K562 (cell line): ENCODE data around the gene WDCP. TPM values are rescaled to one million over a fixed set of nuclear protein-coding genes. Genes with fewer than 3 reads are reported as not detected.
A peak's percentile ranks its signal among the peaks of the same experiment; 100 is the strongest.

Source experiments
- ATAC-seq: fragments of 200-7000 bp; cut with Tn5 transposase; 3 replicates; pipeline ENCODE4 v1.9.1; 2020; ENCODE audit warnings: moderate library complexity
- BruUV-seq: library from RNA; stranded (reverse); fragments of 400-500 nt; replicated peaks from 2 replicates; lab custom pipeline; 2021; lab: Mats Ljungman, UMichigan
- CTCF ChIA-PET: fragments of 300-600 bp; formaldehyde crosslinking; extraction: SDS; loops from one replicate; lab custom pipeline; 2021; ENCODE audit warnings: low intra/inter-chr PET ratio; lab: Yijun Ruan, JAX
- POLR2A ChIA-PET: fragments of 300-600, 350-650 bp; sonication (Branson Sonifier 250); formaldehyde crosslinking; extraction: SDS; loops from one replicate; lab custom pipeline; 2021; ENCODE audit warnings: antibody characterized with exemption, inconsistent platforms; lab: Yijun Ruan, JAX
- DNase-seq, 4 experiments: peaks; one replicate each; pipeline versions ENCODE4 v3.0.0 to v3.0.0-alpha.2; 2011 to 2018; ENCODE audit warnings: low spot score in 3 of 4, mixed read lengths in 3 of 4; ENCODE audit errors: extremely low read depth in 1 of 4
- FAIRE-seq: peaks from 2 replicates; lab custom pipeline; 2011; peaks lifted over from hg19 to GRCh38; lab: Jason Lieb, UNC
- H2AFZ ChIP-seq: 2 replicates; pipeline ENCODE4 v1.6.0; 2011; ENCODE audit warnings: low read depth, low read length, control low read depth, inconsistent platforms
- H3K27ac ChIP-seq: fragments of 200-600 bp; 3 replicates; pipeline ENCODE4 v1.8.0; 2011; ENCODE audit warnings: low read depth, mild to moderate bottlenecking, control low read depth, inconsistent platforms, low read length, moderate library complexity, mixed read lengths; ENCODE audit errors: extremely low read depth
- H3K27me3 ChIP-seq, 2 experiments: fragments of 300-600 bp in 1 of 2; 2 replicates in 1 of 2; 3 replicates in 1 of 2; pipeline versions ENCODE4 v1.6.0 to v1.8.0; 2011; ENCODE audit warnings: inconsistent platforms in 2 of 2, low read length in 2 of 2, mild to moderate bottlenecking in 1 of 2, mixed read lengths in 1 of 2, moderate library complexity in 1 of 2; ENCODE audit not compliant: control insufficient read depth in 2 of 2, insufficient read depth in 2 of 2
- H3K36me3 ChIP-seq: fragments of 300-600 bp; 3 replicates; pipeline ENCODE4 v1.8.0; 2011; ENCODE audit warnings: mild to moderate bottlenecking, low read length, inconsistent platforms; ENCODE audit not compliant: control insufficient read depth, insufficient read depth
- H3K4me1 ChIP-seq, 2 experiments: fragments of 200-600 bp in 1 of 2; replicated peaks in 1 of 2; 2 replicates in 1 of 2; 3 replicates in 1 of 2; pipeline versions ENCODE4 v1.5.1 to v1.8.0; 2011; ENCODE audit warnings: inconsistent platforms in 2 of 2, low read length in 2 of 2, mild to moderate bottlenecking in 1 of 2, mixed read lengths in 1 of 2, moderate library complexity in 1 of 2; ENCODE audit not compliant: control insufficient read depth in 2 of 2, insufficient read depth in 2 of 2
- H3K4me2 ChIP-seq: 2 replicates; pipeline ENCODE4 v1.6.1; 2011; ENCODE audit warnings: low read length, control low read depth, inconsistent platforms, mixed read lengths; ENCODE audit not compliant: insufficient read depth
- H3K4me3 ChIP-seq: fragments of 200-600 bp; sonication (generic), shearing (Covaris generic); 2 replicates; pipeline ENCODE4 v1.5.1; 2016; ENCODE audit warnings: control low read depth, inconsistent platforms
- H3K79me2 ChIP-seq: fragments of 200-600 bp; 3 replicates; pipeline ENCODE4 v1.8.0; 2011; ENCODE audit warnings: low read length, inconsistent platforms; ENCODE audit not compliant: control insufficient read depth, insufficient read depth
- H3K9ac ChIP-seq, 2 experiments: 2 replicates each; pipeline versions ENCODE4 v1.6.0 to v1.6.1; 2011; ENCODE audit warnings: low read depth in 2 of 2, low read length in 2 of 2, control low read depth in 1 of 2, inconsistent platforms in 1 of 2, mild to moderate bottlenecking in 1 of 2, mixed read lengths in 1 of 2; ENCODE audit not compliant: insufficient read depth in 1 of 2
- H3K9me1 ChIP-seq: one replicate; pipeline ENCODE4 v1.6.0; 2011; ENCODE audit warnings: inconsistent platforms, mild to moderate bottlenecking, low read length, moderate library complexity; ENCODE audit not compliant: control insufficient read depth, insufficient read depth
- H3K9me3 ChIP-seq: replicated peaks from 2 replicates; pipeline ENCODE4 v1.5.1; 2011; ENCODE audit warnings: low read depth, low read length, inconsistent platforms; ENCODE audit not compliant: control insufficient read depth, insufficient read depth
- H4K20me1 ChIP-seq: replicated peaks from 2 replicates; pipeline ENCODE4 v1.6.1; 2011; ENCODE audit warnings: low read length, inconsistent platforms, mixed read lengths; ENCODE audit not compliant: control insufficient read depth, insufficient read depth
- C11orf30 ChIP-seq: fragments of 450-650 bp; IDR thresholded peaks from 2 replicates; pipeline ENCODE4 v1.6.1; 2016; ENCODE audit warnings: low read depth, mild to moderate bottlenecking
- CBFA2T2 ChIP-seq: fragments of 450-650 bp; conservative IDR thresholded peaks from 2 replicates; pipeline ENCODE4 v1.6.1; 2017; ENCODE audit warnings: mild to moderate bottlenecking
- EGR1 ChIP-seq: fragments of 450-650 bp; conservative IDR thresholded peaks from 2 replicates; pipeline ENCODE4 v1.6.1; 2017; ENCODE audit warnings: mild to moderate bottlenecking
- ESRRA ChIP-seq: fragments of 450-650 bp; IDR thresholded peaks from 2 replicates; pipeline ENCODE4 v1.6.1; 2014; ENCODE audit warnings: low read depth, mild to moderate bottlenecking, moderate library complexity, borderline replicate concordance
- GATAD2A ChIP-seq: fragments of 450-650 bp; IDR thresholded peaks from 2 replicates; pipeline ENCODE4 v1.6.1; 2017
- KDM1A ChIP-seq, 2 experiments: fragments of 450-650 bp; IDR thresholded peaks; 2 replicates each; pipeline ENCODE4 v1.6.1; 2016; ENCODE audit warnings: mild to moderate bottlenecking in 2 of 2
- KLF10 ChIP-seq: fragments of 250-450 bp; sonication (Bioruptor Pico); IDR thresholded peaks from 2 replicates; pipeline ENCODE4 v1.6.1; 2021; ENCODE audit warnings: matching md5 sums
- NFATC3 ChIP-seq: fragments of 450-650 bp; IDR thresholded peaks from 2 replicates; pipeline ENCODE4 v1.6.1; 2017; ENCODE audit warnings: mild to moderate bottlenecking
- NFE2 ChIP-seq: IDR thresholded peaks from 2 replicates; pipeline ENCODE4 v1.6.1; 2014; ENCODE audit warnings: antibody characterized with exemption, low read depth
- SAFB ChIP-seq: fragments of 200-400 bp; formaldehyde crosslinking; IDR thresholded peaks from 2 replicates; pipeline ENCODE4 v1.6.1; 2017; ENCODE audit warnings: low read depth, low read length, borderline replicate concordance
- SLC30A9 ChIP-seq: fragments of 250-450 bp; sonication (Bioruptor Pico); IDR thresholded peaks from 2 replicates; pipeline ENCODE4 v1.8.0; 2022; ENCODE audit warnings: mild to moderate bottlenecking, moderate library complexity
- THAP12 ChIP-seq: fragments of 250-450 bp; sonication (Bioruptor Pico); IDR thresholded peaks from 2 replicates; pipeline ENCODE4 v1.9.0; 2021; ENCODE audit warnings: mild to moderate bottlenecking, inconsistent platforms
- ZNF175 ChIP-seq: fragments of 200-800 bp; sonication (Bioruptor generic); IDR thresholded peaks from 2 replicates; pipeline ENCODE4 v1.6.1; 2016; ENCODE audit warnings: low read depth, mild to moderate bottlenecking, missing genetic modification characterization, missing compliant biosample characterization
- ZNF224 ChIP-seq: sonication (generic); formaldehyde crosslinking; IDR thresholded peaks from 2 replicates; pipeline ENCODE4 v1.8.0; 2022; ENCODE audit warnings: mild to moderate bottlenecking, missing genetic modification reagents
- ZNF232 ChIP-seq: sonication (generic); formaldehyde crosslinking; IDR thresholded peaks from 2 replicates; pipeline ENCODE4 v1.8.0; 2022; ENCODE audit warnings: mild to moderate bottlenecking, missing genetic modification reagents
- ZNF316 ChIP-seq: fragments of 450-650 bp; IDR thresholded peaks from 2 replicates; pipeline ENCODE4 v1.6.1; 2016
- ZNF583 ChIP-seq: fragments of 250-450 bp; sonication (Bioruptor Pico); IDR thresholded peaks from 2 replicates; pipeline ENCODE4 v1.4.0; 2020
- WGBS: fragments of 100-300 bp; shearing (Covaris generic); methylation state at CpG from one replicate; pipeline ENCODE4 v1.1.6; 2016; ENCODE audit warnings: low coverage, mixed read lengths; ENCODE audit not compliant: insufficient coverage; ENCODE audit errors: missing lambda C conversion rate; 5-methylcytosine and 5-hydroxymethylcytosine counted together
- in situ Hi-C: fragments of 300-500 bp; cut with MboI; formaldehyde crosslinking; loops from 4 replicates; pipeline ENCODE4 v1.15.0; 2018; ENCODE audit warnings: inconsistent platforms, mixed read lengths
- intact Hi-C: fragments of 100-400 bp; cut with micrococcal nuclease; formaldehyde crosslinking; loops from 2 replicates; pipeline ENCODE4 v1.14.2; 2022
- polyA plus RNA-seq, 8 experiments: library from polyadenylated mRNA; depleted of rRNA in 4 of 8; stranded (reverse) in 5 of 8; unstranded in 3 of 8; fragments of >200 nt; fragmentation: Nextera tagmentation in 2 of 8; fragmentation: Illumina TruSeq in 1 of 8; extraction: Ambion mirVana in 2 of 8; extraction: Trizol in 1 of 8; gene quantifications; 2 replicates each; pipeline versions ENCODE4 v1.2.1 to v1.2.3, GENCODE V29; 2011 to 2014; ENCODE audit warnings: inconsistent platforms in 1 of 8, missing spikeins in 1 of 8
- total RNA-seq, 7 experiments: library from RNA; depleted of rRNA in 6 of 7; stranded (reverse); fragments of >200 nt in 6 of 7; fragmentation: Illumina TruSeq in 2 of 7; extraction: Trizol in 2 of 7; gene quantifications; 2 replicates each; pipeline versions ENCODE4 v1.2.1 to v1.2.3, GENCODE V29; 2011 to 2021; ENCODE audit warnings: low replicate concordance in 1 of 7

Gene WDCP
- total and polyA plus RNA-seq, 9 of the 15 experiments (the other 6 are each of a cell fraction or from before 2014, with no cell fraction given) = 10.1 to 41.4 (median 21.8) TPM

- H4K20me1 ChIP-seq = no peaks in the 10 kb centered on the region
- H3K4me2 ChIP-seq = no peak overlapping the region
- H3K9ac ChIP-seq = no peak overlapping the region
- ATAC-seq (no peak), DNase-seq (no peak), FAIRE-seq (no peak)
- H3K79me2 ChIP-seq = no peaks in the 10 kb centered on the region; the same call in 2 of the 3 replicates
- CTCF ChIA-PET = no interaction called here
- in situ Hi-C loops (no loop called here), intact Hi-C loops (no loop called here)
- H2AFZ ChIP-seq = no peak overlapping the region
- no TSS peak for BruUV-seq
- H3K27ac ChIP-seq = no peak overlapping the region
- peaks cover 6% of the 10 kb centered on the region; the same call in 2 of the 3 replicates for H3K36me3 ChIP-seq
- peaks cover 12 to 18% of the 10 kb centered on the region in 2 experiments; a peak in 4 of 5 replicates for H3K4me1 ChIP-seq
- no peak overlapping the region for H3K4me3 ChIP-seq
- POLR2A ChIA-PET = no interaction called here
- WGBS = 41% methylated on average over 3 of the region's 3 CpGs
- H3K9me3 ChIP-seq = no peaks in the 10 kb centered on the region; the same call in 1 of the 2 replicates
- no peaks in the 10 kb centered on the region for H3K27me3 ChIP-seq
- TF ChIP-seq ZNF316 = peak; percentile 57; the same call in 1 of the 2 replicates
- TF ChIP-seq SAFB = no peak
- no peak for TF ChIP-seq NFATC3
- TF ChIP-seq ESRRA = no peak
- TF ChIP-seq THAP12 (CRISPR knock-in tag) = no peak
- peak; percentile 48 for TF ChIP-seq C11orf30
- no peak for TF ChIP-seq ZNF175 (CRISPR knock-in tag)
- TF ChIP-seq NFE2 = no peak
- TF ChIP-seq SLC30A9 (CRISPR knock-in tag) = no peak
- no peak for TF ChIP-seq ZNF232
- TF ChIP-seq KDM1A (IDR thresholded peaks at IDR 0.05) = no peak
- no peak for TF ChIP-seq CBFA2T2
- TF ChIP-seq ZNF583 (CRISPR knock-in tag) = no peak
- no peak for TF ChIP-seq GATAD2A
- TF ChIP-seq KLF10 = no peak
- TF ChIP-seq ZNF224 (CRISPR knock-in tag) = no peak
- TF ChIP-seq EGR1 = no peak
- H3K9me1 ChIP-seq = no peaks in the 10 kb centered on the region
Measured at GRCh38 chr2:24087032-24087431, 39.8 kb upstream of the WDCP start.
